Fibroblast of lung (primary cell): ENCODE measurements around the gene TCL1B.

ENCODE experiments used
- EZH2 ChIP-seq: IDR thresholded peaks from 2 replicates; pipeline ENCODE4 v1.5.1; 2012; ENCODE audit warnings: low read length, control low read depth, mild to moderate bottlenecking; ENCODE audit errors: missing control alignments
- TF ChIP-seq, protein P1 (sequence below), 2 donors: IDR thresholded peaks in 1 of 2; conservative IDR thresholded peaks in 1 of 2; 1 replicate in 1 of 2; 2 replicates in 1 of 2; pipeline ENCODE4 v1.5.1; 2011 to 2012; ENCODE audit warnings: low read length in 2 of 2, control low read depth in 1 of 2, inconsistent platforms in 1 of 2, low read depth in 1 of 2, mild to moderate bottlenecking in 1 of 2

DNA sequence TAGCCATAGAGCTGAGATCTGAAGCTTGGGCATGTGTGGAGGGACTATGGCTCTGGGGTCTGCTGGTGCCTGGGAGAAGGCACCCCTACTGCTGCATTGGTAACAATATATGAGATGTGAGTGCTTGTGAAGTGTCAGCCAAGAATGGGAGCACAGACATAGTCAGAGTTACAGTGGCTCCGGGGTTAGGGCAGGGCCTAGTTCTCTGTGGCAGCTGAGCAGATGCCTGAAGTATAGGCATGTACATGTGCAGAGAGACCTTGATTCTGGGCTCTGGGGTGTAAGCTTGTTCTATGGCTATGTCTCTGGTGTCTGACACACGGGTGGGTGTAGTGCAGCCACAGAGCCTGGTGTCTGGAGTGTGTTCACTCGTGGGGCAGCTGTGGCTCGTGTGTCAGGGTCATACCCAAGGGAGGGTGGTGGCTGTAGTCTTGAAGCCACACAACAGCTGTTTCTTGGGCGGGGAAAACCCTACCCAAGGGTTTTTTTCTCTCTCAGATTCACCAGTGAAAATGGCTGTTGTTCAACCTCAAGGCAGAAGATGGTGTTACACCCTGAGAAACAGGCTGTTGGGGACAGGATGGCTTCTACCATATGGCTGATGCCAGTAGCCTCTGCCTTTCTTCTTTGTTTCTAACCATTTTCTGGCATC lies 39.6 kb downstream of the TCL1B start:
- no peak for TF ChIP-seq EZH2
- TF ChIP-seq, protein P1, sequence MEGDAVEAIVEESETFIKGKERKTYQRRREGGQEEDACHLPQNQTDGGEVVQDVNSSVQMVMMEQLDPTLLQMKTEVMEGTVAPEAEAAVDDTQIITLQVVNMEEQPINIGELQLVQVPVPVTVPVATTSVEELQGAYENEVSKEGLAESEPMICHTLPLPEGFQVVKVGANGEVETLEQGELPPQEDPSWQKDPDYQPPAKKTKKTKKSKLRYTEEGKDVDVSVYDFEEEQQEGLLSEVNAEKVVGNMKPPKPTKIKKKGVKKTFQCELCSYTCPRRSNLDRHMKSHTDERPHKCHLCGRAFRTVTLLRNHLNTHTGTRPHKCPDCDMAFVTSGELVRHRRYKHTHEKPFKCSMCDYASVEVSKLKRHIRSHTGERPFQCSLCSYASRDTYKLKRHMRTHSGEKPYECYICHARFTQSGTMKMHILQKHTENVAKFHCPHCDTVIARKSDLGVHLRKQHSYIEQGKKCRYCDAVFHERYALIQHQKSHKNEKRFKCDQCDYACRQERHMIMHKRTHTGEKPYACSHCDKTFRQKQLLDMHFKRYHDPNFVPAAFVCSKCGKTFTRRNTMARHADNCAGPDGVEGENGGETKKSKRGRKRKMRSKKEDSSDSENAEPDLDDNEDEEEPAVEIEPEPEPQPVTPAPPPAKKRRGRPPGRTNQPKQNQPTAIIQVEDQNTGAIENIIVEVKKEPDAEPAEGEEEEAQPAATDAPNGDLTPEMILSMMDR (conservative IDR thresholded peaks at IDR 0.05 in 1 of 2, IDR thresholded peaks at IDR 0.05 in 1 of 2; ENCODE audit: low read depth in 1 of 2, low read length in 2 of 2) = no peak
